Activated CD4-positive, alpha-beta T cell treated with anti-CD3 and anti-CD28 coated beads, Interleukin-2, amount 50 U/mL, for 24 hours (primary cell): Measurements from ENCODE around the gene SHROOM1.
A peak's percentile ranks its signal among the peaks of the same experiment; 100 is the strongest.
"Not testable (repeated sequence)": the region's sequence is repeated elsewhere in the genome, so short reads cannot be mapped to it uniquely, and the experiment has no call there.

ENCODE experiments used
- DNase-seq, 2 donors: peaks; one replicate each; pipeline ENCODE4 v3.0.0-alpha.2; 2020; ENCODE audit warnings: low read depth in 1 of 2, low spot score in 1 of 2

Gene SHROOM1

GRCh38 chr5:132830436-132831094 lies at the start of gene SHROOM1:
Gene SHROOM1, minus strand, starts transcription at chr5:132830647. Its CDS starts 4,507 bp downstream, at chr5:132826140.
- no peak for DNase-seq

- no peak for DNase-seq
Observed at GRCh38 chr5:132877938-132878337, 47.5 kb upstream of the SHROOM1 start.

- no peak for DNase-seq
Observed at GRCh38 chr5:132877466-132877865, 47.0 kb upstream of the SHROOM1 start.

GRCh38 chr5:132876020-132876759 lies 45.7 kb upstream of the SHROOM1 start:
- no peak for DNase-seq

GRCh38 chr5:132873930-132874271 lies 43.5 kb upstream of the SHROOM1 start:
- DNase-seq: no peak

GRCh38 chr5:132873119-132873929 lies 42.9 kb upstream of the SHROOM1 start, which contains the start of gene LEAP2:
Gene LEAP2, plus strand, starts transcription at chr5:132873668. Its CDS starts 27 bp downstream, at chr5:132873695.
- no peak for DNase-seq

- no peak for DNase-seq
Observed at GRCh38 chr5:132872788-132873118, 42.3 kb upstream of the SHROOM1 start.

- DNase-seq: no peak
Observed at GRCh38 chr5:132871459-132872284, 41.2 kb upstream of the SHROOM1 start.

- DNase-seq: no peak
Observed at GRCh38 chr5:132870801-132871200, 40.4 kb upstream of the SHROOM1 start.

- no peak for DNase-seq
Observed at GRCh38 chr5:132868754-132869153, 38.3 kb upstream of the SHROOM1 start.

- DNase-seq: no peak
Observed at GRCh38 chr5:132867046-132867451, 36.6 kb upstream of the SHROOM1 start.

GRCh38 chr5:132866342-132867045 lies 36.0 kb upstream of the SHROOM1 start, which contains the start of the genes GDF9 and UQCRQ:
Gene GDF9, minus strand, starts transcription at chr5:132866469. Its CDS starts 1,936 bp downstream, at chr5:132864533.
Gene UQCRQ, plus strand, starts transcription at chr5:132866642. Its CDS starts 240 bp downstream, at chr5:132866882.
- peak; percentile 67 to 96 for DNase-seq

GRCh38 chr5:132865668-132866341 lies 35.4 kb upstream of the SHROOM1 start:
- DNase-seq: no peak

- DNase-seq: no peak
Observed at GRCh38 chr5:132860742-132861141, 30.3 kb upstream of the SHROOM1 start.

- DNase-seq: no peak
Observed at GRCh38 chr5:132859889-132860437, 29.5 kb upstream of the SHROOM1 start.

GRCh38 chr5:132856011-132856410 lies 25.6 kb upstream of the SHROOM1 start:
- DNase-seq: no peak

- not testable (repeated sequence) for DNase-seq
Observed at GRCh38 chr5:132854992-132855391, 24.5 kb upstream of the SHROOM1 start.

- no peak for DNase-seq
Observed at GRCh38 chr5:132854301-132854700, 23.9 kb upstream of the SHROOM1 start.

- no peak for DNase-seq
Observed at GRCh38 chr5:132853790-132854189, 23.3 kb upstream of the SHROOM1 start.
